ENCODE measurements around the gene GALT. TPM values are rescaled to one million over a fixed set of nuclear protein-coding genes. Genes with fewer than 3 reads are reported as not detected.

The GALT gene
- total and polyA plus RNA-seq, 2 of the 13 experiments (the other 11 are each of a cell fraction or from before 2014, with no cell fraction given) = 40.4 to 46.3 TPM

DNA sequence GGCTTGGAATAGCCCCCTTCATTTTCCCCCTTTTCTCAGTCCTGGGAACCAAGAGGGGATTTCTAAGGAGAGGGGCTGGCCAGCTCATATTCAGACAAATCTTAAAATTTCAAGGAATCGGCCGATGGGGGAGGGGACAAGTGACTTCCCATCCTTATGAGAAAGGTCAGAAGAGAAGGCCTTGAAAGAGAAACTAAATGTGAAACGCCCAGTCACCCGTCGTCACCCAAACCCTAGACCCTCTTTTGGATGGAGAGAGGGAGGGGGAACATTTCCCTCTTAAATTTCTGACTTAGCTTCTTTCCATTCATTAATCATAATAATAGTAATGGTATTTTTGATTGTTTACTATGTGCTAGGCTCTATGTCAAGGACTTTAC is 45.5 kb downstream of the GALT start:
- H2AFZ ChIP-seq (ENCODE audit: low read length) = no peak overlapping the region
- no peaks in the 10 kb centered on the region for H3K27me3 ChIP-seq (ENCODE audit: control insufficient read depth in 1 of 2, insufficient read depth in 2 of 2, low read length in 2 of 2)
- H3K36me3 ChIP-seq (replicated peaks in 1 of 2; ENCODE audit: control insufficient read depth in 1 of 2, insufficient read depth in 2 of 2, low read length in 2 of 2) = no peaks in the 10 kb centered on the region
- H3K4me2 ChIP-seq (ENCODE audit: low read depth, low read length) = no peak overlapping the region
- no peaks in the 10 kb centered on the region for H3K9me3 ChIP-seq (ENCODE audit: low read length)
- H3K4me3 ChIP-seq (replicated peaks in 1 of 3; ENCODE audit: insufficient read depth in 1 of 3, low read depth in 2 of 3, low read length in 3 of 3) = no peak overlapping the region
- in situ Hi-C loops (cut with HindIII; ENCODE audit: extremely low pct_ligation_motif_present, low pct_unique_long_range_greater_than_20kb) = no loop called here
- BruUV-seq (replicated peaks) = no TSS peak
- H3K79me2 ChIP-seq (ENCODE audit: insufficient read depth, low read length) = no peaks in the 10 kb centered on the region
- peaks cover 43% of the 10 kb centered on the region for H3K4me1 ChIP-seq (ENCODE audit: insufficient read depth, low read length)
- POLR2A ChIA-PET = no interaction called here
- TF ChIP-seq, protein P1, sequence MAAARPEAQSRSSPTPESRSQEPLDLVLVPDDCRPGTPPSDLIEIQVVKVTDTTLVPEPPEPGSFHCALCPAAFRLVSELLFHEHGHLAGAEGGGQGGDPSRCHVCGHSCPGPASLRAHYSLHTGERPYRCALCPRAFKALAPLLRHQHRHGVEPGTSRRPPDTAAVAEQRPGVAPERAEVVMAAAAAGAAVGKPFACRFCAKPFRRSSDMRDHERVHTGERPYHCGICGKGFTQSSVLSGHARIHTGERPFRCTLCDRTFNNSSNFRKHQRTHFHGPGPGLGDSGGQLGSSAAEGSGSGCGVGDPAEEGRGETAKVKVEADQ (CRISPR knock-in tag; IDR thresholded peaks at IDR 0.05; ENCODE audit: borderline replicate concordance) = no peak
- TF ChIP-seq FOXP4 (CRISPR knock-in tag; IDR thresholded peaks at IDR 0.05) (no peak), ZNF790 (CRISPR knock-in tag; IDR thresholded peaks at IDR 0.05; ENCODE audit: borderline replicate concordance) (no peak), ZBTB1 (CRISPR knock-in tag; IDR thresholded peaks at IDR 0.05; ENCODE audit: borderline replicate concordance) (no peak), ATF4 (CRISPR knock-in tag; IDR thresholded peaks at IDR 0.05) (no peak), ZNF547 (CRISPR knock-in tag; IDR thresholded peaks at IDR 0.05) (no peak)
- intact Hi-C loops (cut with micrococcal nuclease; ENCODE audit: unreplicated experiment) = no loop called here
- ATAC-seq (no peak), DNase-seq (ENCODE audit: low spot score) (no peak), FAIRE-seq (no peak)
- no peak overlapping the region for H3K27ac ChIP-seq (ENCODE audit: extremely low read length, insufficient read depth, low read length)
- H4K20me1 ChIP-seq (ENCODE audit: insufficient read depth, low read length) = no peaks in the 10 kb centered on the region
- no peak overlapping the region for H3K9ac ChIP-seq (ENCODE audit: insufficient read depth, low read depth, low read length)
- CTCF ChIA-PET (ENCODE audit: low intra/inter-chr PET ratio, low total read pairs) = no interaction called here
- 73% methylated on average over 5 of the region's 5 CpGs for WGBS (ENCODE audit: low lambda C conversion rate)

Measured in HepG2 (cell line).